Stimulated activated CD4-positive, alpha-beta T cell treated with anti-CD3 and anti-CD28 coated beads, Interleukin-4, amount 100 ng/mL, for 1 hour (primary cell): ENCODE data around the gene TRIP12.
"Not testable (repeated sequence)": the region's sequence is repeated elsewhere in the genome, so short reads cannot be mapped to it uniquely, and the experiment has no call there.

Experiments
- DNase-seq: peaks from one replicate; pipeline ENCODE4 v3.0.0-alpha.2; 2020

TRIP12 gene

GRCh38 chr2:229873123-229873581 is 48.7 kb downstream of the TRIP12 start:
- DNase-seq: no peak

- DNase-seq: no peak
Measured at GRCh38 chr2:229870903-229871656, 50.7 kb downstream of the TRIP12 start.

- no peak for DNase-seq
Measured at GRCh38 chr2:229869226-229869625, 52.6 kb downstream of the TRIP12 start.

- DNase-seq: no peak
Measured at GRCh38 chr2:229868794-229869193, 53.0 kb downstream of the TRIP12 start.

- no peak for DNase-seq
Measured at GRCh38 chr2:229865033-229865432, 56.8 kb downstream of the TRIP12 start.

GRCh38 chr2:229861431-229861830 is 60.4 kb downstream of the TRIP12 start:
- DNase-seq: no peak

GRCh38 chr2:229860334-229860733 is 61.5 kb downstream of the TRIP12 start:
- DNase-seq: no peak

GRCh38 chr2:229858351-229858750 is 63.5 kb downstream of the TRIP12 start:
- DNase-seq: no peak

GRCh38 chr2:229857634-229858033 is 64.2 kb downstream of the TRIP12 start:
- no peak for DNase-seq

GRCh38 chr2:229856413-229856812 is 65.4 kb downstream of the TRIP12 start:
- DNase-seq: no peak

- no peak for DNase-seq
Measured at GRCh38 chr2:229855116-229855515, 66.7 kb downstream of the TRIP12 start.

- peak; percentile 23 for DNase-seq
Measured at GRCh38 chr2:229852565-229852964, 69.2 kb downstream of the TRIP12 start.

- DNase-seq: no peak
Measured at GRCh38 chr2:229851870-229852269, 69.9 kb downstream of the TRIP12 start.

GRCh38 chr2:229850355-229851275 is 71.2 kb downstream of the TRIP12 start:
- DNase-seq: peak; percentile 19

- no peak for DNase-seq
Measured at GRCh38 chr2:229849073-229849472, 72.7 kb downstream of the TRIP12 start.

GRCh38 chr2:229843613-229844012 is 78.2 kb downstream of the TRIP12 start:
- no peak for DNase-seq

GRCh38 chr2:229838729-229839128 is 83.1 kb downstream of the TRIP12 start:
- no peak for DNase-seq

GRCh38 chr2:229836847-229837246 is 85.0 kb downstream of the TRIP12 start:
- no peak for DNase-seq

- DNase-seq: no peak
Measured at GRCh38 chr2:229835596-229836283, 86.1 kb downstream of the TRIP12 start.

- DNase-seq: not testable (repeated sequence)
Measured at GRCh38 chr2:229834368-229834767, 87.4 kb downstream of the TRIP12 start.

- DNase-seq: no peak
Measured at GRCh38 chr2:229832510-229832898, 89.3 kb downstream of the TRIP12 start.

GRCh38 chr2:229831805-229832509 is 89.9 kb downstream of the TRIP12 start:
- no peak for DNase-seq

GRCh38 chr2:229825476-229825875 is 96.3 kb downstream of the TRIP12 start:
- no peak for DNase-seq
